ENCODE results near the gene EFNB2.
A peak's percentile ranks its signal among the peaks of the same experiment; 100 is the strongest.

EFNB2 gene

DNA sequence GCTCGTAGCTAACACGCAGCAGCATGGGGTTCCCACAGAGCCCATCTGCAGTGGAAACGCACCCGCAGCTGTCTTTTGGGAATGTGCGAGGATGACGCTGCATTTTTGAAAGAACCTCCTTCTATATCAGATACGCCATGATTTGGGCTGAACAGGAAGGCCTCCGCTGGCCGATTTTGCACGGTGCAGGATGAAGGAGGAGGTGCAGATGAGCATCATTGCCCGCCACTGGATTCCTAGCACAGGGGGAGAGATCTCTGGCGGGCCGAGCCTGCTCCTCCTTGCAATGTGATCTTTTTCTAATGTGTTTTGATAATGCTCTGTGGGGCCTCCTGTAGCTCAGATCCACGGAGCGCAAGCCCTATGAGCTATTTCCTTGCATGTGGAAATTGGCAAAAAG, 55.5 kb downstream of the EFNB2 start:
- no peak overlapping the region for H3K4me3 ChIP-seq (ENCODE audit: low read depth, low read length)
- TF ChIP-seq, protein P1, sequence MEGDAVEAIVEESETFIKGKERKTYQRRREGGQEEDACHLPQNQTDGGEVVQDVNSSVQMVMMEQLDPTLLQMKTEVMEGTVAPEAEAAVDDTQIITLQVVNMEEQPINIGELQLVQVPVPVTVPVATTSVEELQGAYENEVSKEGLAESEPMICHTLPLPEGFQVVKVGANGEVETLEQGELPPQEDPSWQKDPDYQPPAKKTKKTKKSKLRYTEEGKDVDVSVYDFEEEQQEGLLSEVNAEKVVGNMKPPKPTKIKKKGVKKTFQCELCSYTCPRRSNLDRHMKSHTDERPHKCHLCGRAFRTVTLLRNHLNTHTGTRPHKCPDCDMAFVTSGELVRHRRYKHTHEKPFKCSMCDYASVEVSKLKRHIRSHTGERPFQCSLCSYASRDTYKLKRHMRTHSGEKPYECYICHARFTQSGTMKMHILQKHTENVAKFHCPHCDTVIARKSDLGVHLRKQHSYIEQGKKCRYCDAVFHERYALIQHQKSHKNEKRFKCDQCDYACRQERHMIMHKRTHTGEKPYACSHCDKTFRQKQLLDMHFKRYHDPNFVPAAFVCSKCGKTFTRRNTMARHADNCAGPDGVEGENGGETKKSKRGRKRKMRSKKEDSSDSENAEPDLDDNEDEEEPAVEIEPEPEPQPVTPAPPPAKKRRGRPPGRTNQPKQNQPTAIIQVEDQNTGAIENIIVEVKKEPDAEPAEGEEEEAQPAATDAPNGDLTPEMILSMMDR (IDR thresholded peaks at IDR 0.05; ENCODE audit: low read depth, low read length) = no peak

DNA sequence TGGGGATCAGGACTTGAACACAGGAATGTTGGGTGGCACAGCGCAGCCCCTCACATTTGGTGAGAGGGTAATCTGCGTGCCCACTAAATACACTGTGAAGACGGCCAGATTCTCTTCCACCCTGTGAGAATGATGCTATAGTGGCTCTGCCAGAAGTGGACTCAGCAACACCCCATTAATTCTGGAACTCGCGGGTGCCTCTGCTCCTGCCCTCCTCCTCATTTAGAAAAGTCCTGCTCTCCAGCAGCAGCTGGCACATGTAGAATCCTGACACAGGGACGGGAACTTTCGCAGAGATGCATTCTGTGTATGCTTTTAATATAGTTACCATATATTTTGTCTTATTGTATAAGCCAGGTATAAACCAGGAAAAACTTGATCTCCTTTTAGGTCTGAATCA, 57.3 kb downstream of the EFNB2 start:
- TF ChIP-seq, protein P1 (IDR thresholded peaks at IDR 0.05; ENCODE audit: low read depth, low read length) = no peak
- H3K4me3 ChIP-seq (ENCODE audit: low read depth, low read length) = no peak overlapping the region

DNA sequence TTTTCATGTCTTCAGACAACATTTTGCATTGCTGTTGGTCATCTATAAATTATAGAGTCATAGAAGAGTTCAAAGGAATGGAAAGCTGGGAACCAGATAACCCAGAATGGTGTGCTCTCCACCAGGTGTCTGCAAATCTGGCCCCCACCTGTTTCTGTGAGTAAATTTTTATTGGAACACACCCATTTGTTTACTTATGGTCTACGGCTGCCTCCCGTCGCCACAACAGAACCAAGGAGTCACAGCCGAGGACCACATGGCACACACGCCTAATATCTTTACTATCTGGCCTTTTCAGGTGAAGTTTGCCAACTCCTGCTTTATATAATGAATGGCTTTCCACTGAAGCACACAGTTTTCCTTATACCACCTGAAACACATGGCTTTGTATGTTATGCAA, 58.2 kb downstream of the EFNB2 start:
- no peak overlapping the region for H3K4me3 ChIP-seq (ENCODE audit: low read depth, low read length)
- TF ChIP-seq, protein P1 (IDR thresholded peaks at IDR 0.05; ENCODE audit: low read depth, low read length) = no peak

DNA sequence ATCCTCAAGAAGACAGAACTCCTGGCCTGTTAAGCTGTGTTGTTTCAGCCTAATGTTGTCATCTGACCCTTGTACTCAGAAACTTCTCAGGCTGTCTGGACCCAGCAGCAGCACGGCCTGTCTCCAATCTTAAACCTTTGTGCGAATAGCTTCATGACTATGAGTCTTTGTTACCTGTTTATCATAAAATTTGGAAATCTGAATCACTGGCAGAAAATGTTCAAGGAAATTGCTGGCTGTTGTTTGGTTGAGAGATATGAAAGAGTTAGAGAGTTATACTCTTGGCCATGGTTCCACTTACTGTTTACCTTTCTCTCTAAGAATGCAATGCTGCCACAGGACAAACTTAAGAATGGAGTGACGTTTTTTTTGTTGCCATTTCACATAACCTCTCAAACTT, 59.6 kb downstream of the EFNB2 start:
- TF ChIP-seq, protein P1 (IDR thresholded peaks at IDR 0.05; ENCODE audit: low read depth, low read length) = no peak
- no peak overlapping the region for H3K4me3 ChIP-seq (ENCODE audit: low read depth, low read length)

DNA sequence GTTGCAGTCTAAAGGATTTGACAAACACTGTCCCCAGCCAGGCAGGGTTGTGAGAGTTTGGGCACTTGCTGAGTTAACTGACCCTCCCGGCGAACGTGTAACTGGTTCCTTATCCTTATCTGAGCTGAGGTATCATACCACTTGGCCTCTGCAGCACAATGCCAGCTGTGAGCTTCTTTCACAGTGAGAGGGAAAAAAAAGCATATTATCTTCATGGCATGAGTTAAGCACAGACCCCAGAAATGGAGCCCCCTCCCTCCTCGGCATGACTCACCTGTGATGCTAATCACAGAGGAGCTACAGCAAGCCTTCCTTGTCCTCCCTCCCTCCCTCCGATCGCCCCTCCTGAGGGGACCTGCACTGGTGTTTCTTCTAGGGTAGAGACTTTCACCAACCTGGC, 60.5 kb downstream of the EFNB2 start:
- no peak overlapping the region for H3K4me3 ChIP-seq (ENCODE audit: low read depth, low read length)
- TF ChIP-seq, protein P1 (IDR thresholded peaks at IDR 0.05; ENCODE audit: low read depth, low read length) = no peak

DNA sequence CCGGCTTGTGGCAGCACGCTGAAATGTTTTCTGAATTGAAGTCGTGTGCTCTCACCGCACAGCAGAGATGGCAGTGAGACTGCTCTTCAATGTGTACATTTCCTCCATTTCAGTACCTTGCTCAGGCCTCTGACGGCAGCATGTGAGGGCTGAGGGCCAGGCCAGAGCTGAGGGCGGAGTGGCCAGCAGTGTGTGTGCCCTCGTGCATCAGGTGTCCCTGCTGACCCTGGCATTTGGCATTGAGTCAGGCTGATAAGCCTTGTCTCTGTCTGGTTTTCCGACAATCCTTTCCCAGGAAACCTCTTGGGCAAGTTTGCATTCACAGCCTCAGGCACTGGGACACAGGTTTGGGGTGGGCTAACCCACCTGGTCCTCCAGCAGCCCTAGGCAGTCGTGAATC, 62.3 kb downstream of the EFNB2 start:
- TF ChIP-seq, protein P1 (IDR thresholded peaks at IDR 0.05; ENCODE audit: low read depth, low read length) = no peak

DNA sequence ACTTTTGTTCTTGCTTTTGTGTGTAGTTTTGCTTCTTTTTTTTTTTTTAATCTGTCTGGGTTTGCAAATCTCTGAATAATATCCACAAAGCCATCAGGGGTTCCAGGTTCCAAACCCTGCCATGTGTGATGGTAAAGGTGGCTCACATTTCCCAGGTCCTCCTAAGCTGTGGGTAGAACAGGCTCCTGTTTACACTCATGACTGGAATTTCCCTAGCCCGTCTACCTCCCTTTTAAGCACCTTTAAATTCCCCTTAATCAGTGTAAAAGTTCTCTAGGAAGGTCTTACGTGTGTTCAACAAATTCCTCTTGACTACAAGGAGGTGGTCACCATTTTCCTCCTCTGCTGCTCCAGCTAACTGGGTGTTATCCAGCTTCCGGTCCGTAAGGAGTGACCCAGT, 62.8 kb downstream of the EFNB2 start:
- H3K4me3 ChIP-seq (ENCODE audit: low read depth, low read length) = peak overlapping the region; percentile 38
- TF ChIP-seq, protein P1 (IDR thresholded peaks at IDR 0.05; ENCODE audit: low read depth, low read length) = no peak

More for the DNA sequence above, 62.3 kb downstream of the EFNB2 start:
- no peak overlapping the region for H3K4me3 ChIP-seq (ENCODE audit: low read depth, low read length)
